SK-N-MC (cell line): ENCODE results near the gene CHMP3.
"Not testable (repeated sequence)": the region's sequence is repeated elsewhere in the genome, so short reads cannot be mapped to it uniquely, and the experiment has no call there.

Source experiments
- DNase-seq: peaks from one replicate; pipeline ENCODE4 v3.0.0-alpha.2; 2011; ENCODE audit warnings: low read depth, low spot score
- H3K27ac ChIP-seq: fragments of 200-600 bp; sonication (generic); 2 replicates; pipeline ENCODE4 v1.5.1; 2016; ENCODE audit warnings: mixed run types
- H3K36me3 ChIP-seq: fragments of 200-600 bp; sonication (generic); 2 replicates; pipeline ENCODE4 v1.6.1; 2017; ENCODE audit warnings: antibody characterized with exemption, low read length, mixed read lengths; ENCODE audit not compliant: insufficient read depth
- H3K4me3 ChIP-seq: fragments of 200-600 bp; sonication (generic); 2 replicates; pipeline ENCODE4 v1.5.1; 2016
- H3K9ac ChIP-seq: fragments of 200-600 bp; sonication (generic); 2 replicates; pipeline ENCODE4 v1.8.0; 2017; ENCODE audit warnings: mixed run types, mixed read lengths; ENCODE audit not compliant: insufficient read length
- H3K9me3 ChIP-seq: fragments of 200-600 bp; sonication (generic); 2 replicates; pipeline ENCODE4 v1.6.1; 2017; ENCODE audit warnings: low read depth, mild to moderate bottlenecking, antibody characterized with exemption, low read length, moderate library complexity, mixed read lengths
- EZH2 ChIP-seq: fragments of 200-600 bp; sonication (generic); IDR thresholded peaks from one replicate; pipeline ENCODE4 v1.6.1; 2017; ENCODE audit warnings: antibody characterized with exemption
- FOXP2 ChIP-seq: optimal IDR thresholded peaks from 2 replicates; pipeline ENCODE3; 2011; ENCODE audit warnings: mild to moderate bottlenecking, moderate library complexity; ENCODE audit not compliant: insufficient read depth; ENCODE audit errors: extremely low read length, control extremely low read depth
- POLR2AphosphoS5 ChIP-seq: IDR thresholded peaks from 2 replicates; pipeline ENCODE4 v1.6.1; 2012; ENCODE audit warnings: mild to moderate bottlenecking, low read depth, low read length, borderline replicate concordance

Gene CHMP3

DNA sequence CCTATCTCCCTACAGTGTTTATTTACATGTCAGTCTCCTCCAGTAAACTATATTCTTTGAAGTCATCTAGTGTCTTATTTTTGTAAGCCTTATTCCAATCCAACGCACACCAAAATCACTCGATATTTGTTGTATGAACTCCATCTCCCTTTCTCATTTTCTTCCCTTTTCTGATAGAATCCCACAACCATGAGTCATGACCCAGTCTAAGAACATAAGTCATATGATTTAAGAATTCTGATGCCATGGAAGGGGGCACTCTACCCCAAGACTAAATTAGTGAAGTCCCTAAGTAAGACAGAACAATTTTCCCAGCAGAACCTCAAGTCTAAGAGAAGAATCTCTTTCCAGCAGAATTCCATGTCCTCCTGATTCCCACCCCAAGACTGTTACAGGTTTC, 5.4 kb downstream of the CHMP3 start:
- TF ChIP-seq FOXP2: no peak
- no peak for TF ChIP-seq POLR2AphosphoS5
- no peak for TF ChIP-seq EZH2
- H3K9me3 ChIP-seq: no peaks in the 10 kb centered on the region
- no peak overlapping the region for H3K9ac ChIP-seq
- 0 out of 2 replicates have a peak, but pooled peaks cover 4% of the 10 kb centered on the region for H3K36me3 ChIP-seq
- no peak overlapping the region for H3K4me3 ChIP-seq
- H3K27ac ChIP-seq: no peak overlapping the region
- DNase-seq: no peak

DNA sequence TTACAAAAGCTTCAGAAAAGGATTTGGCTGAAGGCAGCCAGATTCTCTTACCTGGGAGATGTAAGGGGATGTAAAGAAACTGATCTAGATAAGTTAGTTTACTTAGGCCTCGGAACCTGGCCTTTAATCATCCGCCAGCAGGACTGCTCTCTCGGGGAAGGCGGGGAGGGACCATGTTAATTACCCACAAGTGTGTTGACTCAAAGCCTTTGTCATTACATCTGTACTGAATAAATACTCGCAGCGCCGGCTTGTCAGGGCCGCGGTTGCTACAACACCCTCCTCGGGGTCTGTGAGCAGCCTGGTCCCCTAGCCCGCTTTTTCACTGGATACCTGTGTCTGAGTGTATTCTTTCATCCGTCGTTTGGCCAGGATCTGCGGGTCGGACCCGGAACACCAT, 6.7 kb downstream of the CHMP3 start:
- Histone ChIP-seq H3K9ac (no peak overlapping the region), H3K27ac (no peak overlapping the region), H3K9me3 (no peaks in the 10 kb centered on the region; the same call in 1 of the 2 replicates), H3K36me3 (peaks cover 8% of the 10 kb centered on the region; the same call in 1 of the 2 replicates), H3K4me3 (no peak overlapping the region)
- no peak for DNase-seq
- no peak for TF ChIP-seq FOXP2

DNA sequence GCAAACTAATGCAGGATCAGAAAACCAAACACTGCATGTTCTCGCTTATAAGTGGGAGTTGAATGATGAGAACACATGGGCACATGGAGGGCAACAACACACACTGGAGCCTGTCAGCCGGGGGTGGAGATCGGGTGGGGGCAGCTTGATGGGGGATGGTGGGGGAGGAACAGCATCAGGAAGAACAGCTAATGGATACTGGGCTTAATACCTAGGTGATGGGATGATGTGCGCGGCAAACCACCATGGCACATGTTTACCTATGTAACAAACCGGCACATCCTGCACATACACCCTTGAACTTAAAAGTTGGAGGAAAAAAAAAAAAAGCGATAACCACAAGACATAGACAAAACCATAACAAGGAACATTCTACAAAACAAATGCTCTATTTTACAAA, 10.4 kb downstream of the CHMP3 start:
- Histone ChIP-seq H3K27ac (no peak overlapping the region), H3K9me3 (no peaks in the 10 kb centered on the region; the same call in 1 of the 2 replicates), H3K36me3 (peaks cover 12% of the 10 kb centered on the region), H3K9ac (no peak overlapping the region), H3K4me3 (no peak overlapping the region)
- no peak for DNase-seq
- TF ChIP-seq POLR2AphosphoS5 (no peak), EZH2 (no peak), FOXP2 (no peak)

DNA sequence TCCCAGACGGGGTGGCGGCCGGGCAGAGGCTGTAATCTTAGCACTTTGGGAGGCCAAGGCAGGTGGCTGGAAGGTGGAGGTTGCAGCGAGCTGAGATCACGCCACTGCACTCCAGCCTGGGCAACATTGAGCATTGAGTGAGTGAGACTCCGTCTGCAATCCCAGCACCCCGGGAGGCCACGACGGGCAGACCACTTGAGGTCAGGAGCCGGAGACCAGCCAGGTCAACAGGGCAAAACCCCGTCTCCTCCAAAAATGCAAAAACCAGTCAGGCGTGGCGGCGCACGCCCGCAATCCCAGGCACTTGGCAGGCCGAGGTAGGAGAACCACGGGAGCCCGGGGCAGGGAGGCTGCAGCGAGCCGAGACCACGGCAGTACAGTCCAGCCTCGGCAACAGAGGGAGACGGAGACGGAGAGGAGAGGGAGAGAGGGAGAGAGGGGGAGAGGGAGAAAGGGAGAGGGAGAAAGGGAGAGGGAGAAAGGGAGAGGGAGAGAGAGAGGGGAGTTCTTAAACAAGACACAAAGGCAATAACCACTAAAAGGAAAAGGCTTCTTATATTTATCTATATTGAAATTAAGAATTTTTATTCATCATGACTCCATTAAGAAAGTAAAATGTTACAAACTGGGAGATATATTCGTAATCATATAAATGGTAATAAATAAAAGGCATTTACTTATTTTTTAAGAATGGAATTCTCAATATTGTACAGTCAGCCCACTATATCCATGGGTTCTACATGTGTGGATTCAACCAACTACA, 13.1 kb downstream of the CHMP3 start:
- H3K4me3 ChIP-seq, H3K27ac ChIP-seq, H3K9ac ChIP-seq, DNase-seq, H3K9me3 ChIP-seq: not testable (repeated sequence)
- H3K36me3 ChIP-seq: peaks cover 19% of the 10 kb centered on the region

DNA sequence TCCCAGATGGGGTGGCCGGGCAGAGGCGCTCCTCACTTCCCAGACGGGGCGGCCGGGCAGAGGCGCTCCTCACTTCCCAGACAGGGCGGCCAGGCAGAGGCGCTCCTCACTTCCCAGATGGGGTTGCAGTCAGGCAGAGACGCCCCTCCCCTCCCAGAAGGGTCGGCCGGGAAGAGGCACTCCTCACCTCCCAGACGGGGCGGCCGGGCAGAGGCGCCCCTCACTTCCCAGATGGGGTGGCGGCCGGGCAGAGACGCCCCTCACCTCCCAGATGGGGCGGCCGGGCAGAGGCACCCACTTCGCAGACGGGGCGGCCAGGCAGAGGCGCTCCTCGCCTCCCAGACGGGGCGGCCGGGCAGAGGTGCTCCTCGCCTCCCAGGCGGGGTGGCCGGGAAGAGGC, 13.8 kb downstream of the CHMP3 start:
- not testable (repeated sequence) for H3K9me3 ChIP-seq, H3K4me3 ChIP-seq, DNase-seq, H3K27ac ChIP-seq, H3K9ac ChIP-seq
- peaks cover 19% of the 10 kb centered on the region for H3K36me3 ChIP-seq

DNA sequence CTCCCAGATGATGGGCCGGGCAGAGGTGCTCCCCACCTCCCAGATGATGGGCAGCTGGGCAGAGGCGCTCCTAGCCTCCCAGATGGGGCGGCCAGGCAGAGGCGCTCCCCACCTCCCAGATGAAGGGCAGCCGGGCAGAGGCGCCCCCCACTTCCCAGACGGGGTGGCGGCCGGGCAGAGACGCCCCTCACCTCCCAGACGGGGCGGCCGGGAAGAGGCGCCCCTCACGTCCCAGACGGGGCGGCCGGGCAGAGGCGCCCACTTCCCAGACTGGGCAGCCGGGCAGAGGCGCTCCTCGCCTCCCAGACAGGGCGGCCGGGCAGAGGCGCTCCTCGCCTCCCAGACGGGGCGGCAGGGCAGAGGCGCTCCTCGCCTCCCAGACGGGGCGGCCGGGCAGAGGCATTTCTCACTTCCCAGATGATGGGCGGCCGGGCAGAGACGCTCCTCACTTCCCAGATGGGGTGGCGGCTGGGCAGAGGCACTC, 14.3 kb downstream of the CHMP3 start:
- H3K4me3 ChIP-seq, H3K9me3 ChIP-seq, H3K27ac ChIP-seq, H3K9ac ChIP-seq, DNase-seq: not testable (repeated sequence)
- H3K36me3 ChIP-seq: peaks cover 19% of the 10 kb centered on the region

DNA sequence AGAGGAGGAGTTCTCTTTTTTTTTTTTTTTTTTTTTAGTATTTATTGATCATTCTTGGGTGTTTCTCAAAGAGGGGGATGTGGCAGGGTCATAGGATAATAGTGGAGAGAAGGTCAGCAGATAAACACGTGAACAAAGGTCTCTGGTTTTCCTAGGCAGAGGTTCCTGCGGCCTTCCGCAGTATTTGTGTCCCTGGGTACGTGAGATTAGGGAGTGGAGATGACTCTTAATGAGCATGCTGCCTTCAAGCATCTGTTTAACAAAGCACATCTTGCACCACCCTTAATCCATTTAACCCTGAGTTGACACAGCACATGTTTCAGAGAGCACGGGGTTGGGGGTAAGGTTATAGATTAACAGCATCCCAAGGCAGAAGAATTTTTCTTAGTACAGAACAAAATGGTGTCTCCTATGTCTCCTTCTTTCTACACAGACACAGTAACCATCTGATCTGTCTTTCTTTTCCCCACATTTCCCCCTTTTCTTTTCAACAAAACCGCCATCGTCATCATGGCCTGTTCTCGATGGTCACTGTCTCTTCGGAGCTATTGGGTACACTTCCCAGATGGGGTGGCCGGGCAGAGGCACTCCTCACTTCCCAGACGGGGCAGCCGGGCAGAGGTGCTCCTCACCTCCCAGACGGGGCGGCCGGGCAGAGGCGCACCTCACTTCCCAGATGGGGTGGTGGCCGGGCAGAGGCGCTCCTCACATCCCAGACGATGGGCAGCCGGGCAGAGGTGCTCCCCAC, 14.9 kb downstream of the CHMP3 start:
- DNase-seq, H3K4me3 ChIP-seq, H3K27ac ChIP-seq, H3K9me3 ChIP-seq, H3K9ac ChIP-seq: not testable (repeated sequence)
- peaks cover 19% of the 10 kb centered on the region for H3K36me3 ChIP-seq

DNA sequence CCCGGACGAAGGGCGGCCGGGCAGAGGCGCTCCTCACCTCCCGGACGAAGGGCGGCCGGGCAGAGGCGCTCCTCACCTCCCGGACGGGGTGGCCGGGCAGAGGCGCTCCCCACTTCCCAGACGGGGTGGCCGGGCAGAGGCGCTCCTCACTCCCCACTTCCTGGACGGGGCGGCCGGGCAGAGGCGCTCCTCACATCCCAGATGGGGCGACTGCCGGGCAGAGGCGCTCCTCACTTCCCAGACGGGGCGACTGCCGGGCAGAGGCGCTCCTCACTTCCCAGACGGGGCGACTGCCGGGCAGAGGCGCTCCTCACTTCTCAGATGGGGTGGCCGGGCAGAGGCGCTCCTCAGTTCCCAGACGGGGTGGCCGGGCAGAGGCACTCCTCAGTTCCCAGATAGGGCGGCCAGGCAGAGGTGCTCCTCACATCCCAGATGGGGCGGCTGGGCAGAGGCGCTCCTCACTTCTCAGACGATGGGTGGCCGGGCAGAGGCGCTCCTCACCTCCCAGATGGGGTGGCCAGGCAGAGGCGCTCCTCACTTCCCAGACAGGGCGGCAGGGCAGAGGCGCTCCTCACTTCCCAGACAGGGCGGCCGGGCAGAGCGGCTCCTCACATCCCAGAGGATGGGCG, 17.8 kb downstream of the CHMP3 start:
- H3K9me3 ChIP-seq, DNase-seq, H3K27ac ChIP-seq, H3K9ac ChIP-seq, H3K4me3 ChIP-seq: not testable (repeated sequence)
- H3K36me3 ChIP-seq: peaks cover 13% of the 10 kb centered on the region

DNA sequence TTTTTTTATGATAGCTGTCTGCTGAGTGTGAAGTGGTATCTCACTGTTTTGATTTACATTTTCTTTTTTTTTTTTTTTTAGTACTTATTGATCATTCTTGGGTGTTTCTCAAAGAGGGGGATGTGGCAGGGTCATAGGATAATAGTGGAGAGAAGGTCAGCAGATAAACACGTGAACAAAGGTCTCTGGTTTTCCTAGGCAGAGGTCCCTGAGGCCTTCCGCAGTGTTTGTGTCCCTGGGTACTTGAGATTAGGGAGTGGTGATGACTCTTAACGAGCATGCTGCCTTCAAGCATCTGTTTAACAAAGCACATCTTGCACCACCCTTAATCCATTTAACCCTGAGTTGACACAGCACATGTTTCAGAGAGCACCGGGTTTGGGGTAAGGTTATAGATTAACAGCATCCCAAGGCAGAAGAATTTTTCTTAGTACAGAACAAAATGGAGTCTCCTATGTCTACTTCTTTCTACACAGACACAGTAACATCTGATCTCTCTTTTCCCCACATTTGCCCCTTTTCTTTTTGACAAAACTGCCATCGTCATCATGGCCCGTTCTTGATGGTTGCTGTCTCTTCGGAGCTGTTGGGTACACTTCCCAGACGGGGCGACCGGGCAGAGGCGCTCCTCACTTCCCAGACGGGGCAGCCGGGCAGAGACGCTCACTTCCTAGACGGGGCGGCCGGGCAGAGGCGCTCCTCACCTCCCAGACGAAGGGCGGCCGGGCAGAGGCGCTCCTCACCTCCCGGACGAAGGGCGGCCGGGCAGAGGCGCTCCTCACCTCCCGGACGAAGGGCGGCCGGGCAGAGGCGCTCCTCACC, 18.8 kb downstream of the CHMP3 start:
- not testable (repeated sequence) for DNase-seq, H3K9ac ChIP-seq, H3K9me3 ChIP-seq, H3K27ac ChIP-seq, H3K4me3 ChIP-seq
- peaks cover 11% of the 10 kb centered on the region for H3K36me3 ChIP-seq
